GM13976 (cell line): ENCODE results near the gene PBX1.

Experiments
- DNase-seq: peaks from one replicate; pipeline ENCODE4 v3.0.0; 2012; ENCODE audit warnings: low spot score
- CTCF ChIP-seq: IDR thresholded peaks from 2 replicates; pipeline ENCODE4 v1.5.1; 2012; ENCODE audit warnings: borderline replicate concordance, mild to moderate bottlenecking; ENCODE audit not compliant: insufficient read depth; ENCODE audit errors: extremely low read depth, missing control alignments, control extremely low read depth
- in situ Hi-C: fragments of 300-500 bp; cut with MboI; formaldehyde crosslinking; loops from one replicate; pipeline ENCODE4 v1.12.0; 2022; ENCODE audit warnings: low sequenced_read_pairs, mixed read lengths, inconsistent platforms; ENCODE audit not compliant: unreplicated experiment

PBX1 gene

GRCh38 chr1:164718821-164719220, 159.8 kb downstream of the PBX1 start:
- in situ Hi-C loops, result no loop called here
- TF ChIP-seq CTCF, result no peak
- DNase-seq, result no peak

GRCh38 chr1:164719676-164720439, 160.9 kb downstream of the PBX1 start:
- no peak for TF ChIP-seq CTCF
- in situ Hi-C loops, result no loop called here

GRCh38 chr1:164720440-164721227, 161.7 kb downstream of the PBX1 start:
- no peak for TF ChIP-seq CTCF
- no peak for DNase-seq
- in situ Hi-C loops, result no loop called here

More at GRCh38 chr1:164719676-164720439, 160.9 kb downstream of the PBX1 start:
- DNase-seq, result no peak

- DNase-seq, result no peak
- in situ Hi-C loops, result no loop called here
- no peak for TF ChIP-seq CTCF
These were observed 162.2 kb downstream of the PBX1 start for GRCh38 chr1:164721228-164721496.

GRCh38 chr1:164723296-164723798, 164.4 kb downstream of the PBX1 start:
- TF ChIP-seq CTCF, result no peak
- in situ Hi-C loops, result no loop called here
- no peak for DNase-seq

- in situ Hi-C loops, result no loop called here
- no peak for DNase-seq
- no peak for TF ChIP-seq CTCF
These were observed 166.4 kb downstream of the PBX1 start for GRCh38 chr1:164725401-164725800.
